Measurements from ENCODE around the gene HIP1. TPM values are rescaled to one million over a fixed set of nuclear protein-coding genes. Genes with fewer than 3 reads are reported as not detected.
"Not testable (repeated sequence)": the region's sequence is repeated elsewhere in the genome, so short reads cannot be mapped to it uniquely, and the experiment has no call there.

The HIP1 gene
- polyA plus RNA-seq, 4 donors = 32.1 to 36.8 (median 35.4) TPM

GRCh38 chr7:75687246-75688088 is 51.3 kb downstream of the HIP1 start:
- no peak for DNase-seq (ENCODE audit: low read depth in 4 of 4, low spot score in 3 of 4)

GRCh38 chr7:75686551-75686950 is 52.2 kb downstream of the HIP1 start:
- no peak for DNase-seq (ENCODE audit: low read depth in 4 of 4, low spot score in 3 of 4)

GRCh38 chr7:75682052-75682451 is 56.7 kb downstream of the HIP1 start:
- not testable (repeated sequence) for DNase-seq (ENCODE audit: low read depth in 4 of 4, low spot score in 3 of 4)

GRCh38 chr7:75679060-75679459 is 59.7 kb downstream of the HIP1 start:
- no peak for DNase-seq (ENCODE audit: low read depth in 4 of 4, low spot score in 3 of 4)

- DNase-seq (ENCODE audit: low read depth in 4 of 4, low spot score in 3 of 4) = no peak
These were observed 69.2 kb downstream of the HIP1 start for GRCh38 chr7:75669579-75669978.

GRCh38 chr7:75667938-75668337 is 70.8 kb downstream of the HIP1 start:
- no peak for DNase-seq (ENCODE audit: low read depth in 4 of 4, low spot score in 3 of 4)

GRCh38 chr7:75663302-75663907 is 75.3 kb downstream of the HIP1 start:
- no peak for DNase-seq (ENCODE audit: low read depth in 4 of 4, low spot score in 3 of 4)

- DNase-seq (ENCODE audit: low read depth in 4 of 4, low spot score in 3 of 4) = no peak
These were observed 76.0 kb downstream of the HIP1 start for GRCh38 chr7:75662579-75663301.

- DNase-seq (ENCODE audit: low read depth in 4 of 4, low spot score in 3 of 4) = no peak
These were observed 78.0 kb downstream of the HIP1 start for GRCh38 chr7:75660566-75661215.

- no peak for DNase-seq (ENCODE audit: low read depth in 4 of 4, low spot score in 3 of 4)
These were observed 79.9 kb downstream of the HIP1 start for GRCh38 chr7:75658802-75659201.

GRCh38 chr7:75658369-75658768 is 80.4 kb downstream of the HIP1 start:
- no peak for DNase-seq (ENCODE audit: low read depth in 4 of 4, low spot score in 3 of 4)

- no peak for DNase-seq (ENCODE audit: low read depth in 4 of 4, low spot score in 3 of 4)
These were observed 80.9 kb downstream of the HIP1 start for GRCh38 chr7:75657866-75658265.

- DNase-seq (ENCODE audit: low read depth in 4 of 4, low spot score in 3 of 4) = no peak
These were observed 82.0 kb downstream of the HIP1 start for GRCh38 chr7:75656740-75657139.

GRCh38 chr7:75655536-75655935 is 83.2 kb downstream of the HIP1 start:
- no peak for DNase-seq (ENCODE audit: low read depth in 4 of 4, low spot score in 3 of 4)

GRCh38 chr7:75654855-75655254 is 83.9 kb downstream of the HIP1 start:
- no peak for DNase-seq (ENCODE audit: low read depth in 4 of 4, low spot score in 3 of 4)

- DNase-seq (ENCODE audit: low read depth in 4 of 4, low spot score in 3 of 4) = no peak
These were observed 85.1 kb downstream of the HIP1 start for GRCh38 chr7:75653651-75654050.

GRCh38 chr7:75652788-75653187 is 86.0 kb downstream of the HIP1 start:
- no peak for DNase-seq (ENCODE audit: low read depth in 4 of 4, low spot score in 3 of 4)

GRCh38 chr7:75650681-75651080 is 88.1 kb downstream of the HIP1 start:
- DNase-seq (ENCODE audit: low read depth in 4 of 4, low spot score in 3 of 4) = no peak

GRCh38 chr7:75650062-75650461 is 88.7 kb downstream of the HIP1 start:
- no peak for DNase-seq (ENCODE audit: low read depth in 4 of 4, low spot score in 3 of 4)

GRCh38 chr7:75649462-75649861 is 89.3 kb downstream of the HIP1 start:
- no peak for DNase-seq (ENCODE audit: low read depth in 4 of 4, low spot score in 3 of 4)
